HG03196 (cell line): ENCODE measurements around the gene LCN15.
"Not testable (repeated sequence)": the region's sequence is repeated elsewhere in the genome, so short reads cannot be mapped to it uniquely, and the experiment has no call there.

Experiments
- ATAC-seq: cut with Tn5 transposase; IDR thresholded peaks from one replicate; pipeline ENCODE4 v1.9.1; 2021; ENCODE audit not compliant: unreplicated experiment

Gene LCN15

DNA sequence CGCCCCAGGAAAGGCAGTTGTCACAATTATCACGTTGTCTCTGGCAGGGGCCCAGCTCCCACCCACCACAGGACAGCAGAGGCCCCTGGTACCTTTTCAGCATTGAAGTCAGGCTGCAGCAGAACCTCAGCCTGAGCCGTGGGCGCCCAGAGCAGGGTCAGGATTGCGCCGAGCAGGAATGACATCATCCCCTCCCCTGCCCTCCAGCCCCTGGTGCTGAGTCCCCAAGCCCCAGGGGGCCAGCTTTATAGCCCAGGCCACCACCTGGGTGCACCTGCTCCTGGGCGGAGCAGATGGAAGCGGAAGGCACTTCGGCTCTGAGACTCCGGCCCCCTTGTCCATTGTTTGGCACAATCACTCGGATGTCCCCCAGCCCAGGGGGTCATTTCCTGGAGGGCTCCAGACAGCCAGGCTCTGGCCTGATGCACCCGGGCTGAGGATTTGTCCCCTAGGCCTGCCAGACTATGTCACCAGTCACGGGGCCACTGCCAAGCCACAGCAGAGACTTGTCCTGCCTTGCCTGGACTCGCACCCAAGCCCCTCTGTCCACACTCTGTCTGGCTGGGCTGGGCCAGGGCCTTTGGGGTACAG is at the start of gene LCN15:
Gene LCN15, minus strand, starts transcription at position 218 of the 591 bp plus-strand sequence. Its CDS starts 30 bp downstream, at position 188.
- no peak for ATAC-seq

DNA sequence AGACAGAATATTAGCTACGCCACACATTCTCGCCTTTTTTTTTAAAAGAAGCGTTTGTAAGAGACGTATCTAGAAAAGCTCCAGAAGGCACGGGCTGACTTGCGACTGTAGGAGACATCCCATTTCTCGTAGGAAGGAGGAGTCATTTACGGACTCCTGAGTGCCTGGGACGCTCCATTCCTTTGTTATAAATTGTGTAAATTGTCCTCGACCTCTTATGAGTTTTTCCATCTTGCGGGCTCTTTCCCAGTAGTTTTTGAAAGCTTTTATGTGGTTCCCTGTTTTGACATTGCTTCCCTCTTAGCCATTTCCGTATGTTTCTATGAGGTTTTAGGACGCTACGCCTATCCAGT is 44.5 kb upstream of the LCN15 start:
- ATAC-seq, result no peak

DNA sequence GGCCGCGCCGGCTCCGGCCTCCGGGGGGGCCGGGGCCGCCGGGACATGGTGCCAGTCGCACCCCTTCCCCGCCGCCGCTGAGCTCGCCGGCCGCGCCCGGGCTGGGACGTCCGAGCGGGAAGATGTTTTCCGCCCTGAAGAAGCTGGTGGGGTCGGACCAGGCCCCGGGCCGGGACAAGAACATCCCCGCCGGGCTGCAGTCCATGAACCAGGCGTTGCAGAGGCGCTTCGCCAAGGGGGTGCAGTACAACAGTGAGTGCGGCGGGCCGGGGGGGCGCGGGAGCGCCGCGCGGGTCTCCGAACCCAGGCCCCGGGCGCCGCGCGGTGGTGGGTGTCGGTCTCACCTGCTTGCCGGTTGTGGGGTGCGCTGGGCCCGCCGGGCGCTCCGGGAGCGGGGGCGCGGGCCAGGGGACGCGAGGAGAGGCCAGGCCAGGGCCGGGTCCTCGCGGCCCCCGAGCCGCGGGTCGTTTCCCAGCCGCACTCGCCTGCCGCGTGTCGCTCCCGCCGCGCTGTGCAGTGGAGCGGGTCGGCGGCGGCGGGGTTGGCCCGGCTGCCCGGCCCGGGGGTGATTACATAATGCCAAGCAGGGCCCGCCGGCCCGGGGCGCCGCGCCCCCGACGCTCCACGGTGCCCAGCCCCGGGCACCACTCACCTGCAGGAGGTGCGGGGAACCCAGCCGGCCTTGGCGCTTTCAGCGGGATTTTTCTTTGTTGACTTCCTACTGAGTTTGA is 43.9 kb upstream of the LCN15 start:
- peak; percentile 32 for ATAC-seq

- peak; percentile 61 for ATAC-seq
Observed at GRCh38 chr9:136807281-136808074, 43.2 kb upstream of the LCN15 start, which contains the start of gene RABL6. Gene RABL6 (plus strand): TSS chr9:136807948. CDS start chr9:136808197, 249 bp downstream.

DNA sequence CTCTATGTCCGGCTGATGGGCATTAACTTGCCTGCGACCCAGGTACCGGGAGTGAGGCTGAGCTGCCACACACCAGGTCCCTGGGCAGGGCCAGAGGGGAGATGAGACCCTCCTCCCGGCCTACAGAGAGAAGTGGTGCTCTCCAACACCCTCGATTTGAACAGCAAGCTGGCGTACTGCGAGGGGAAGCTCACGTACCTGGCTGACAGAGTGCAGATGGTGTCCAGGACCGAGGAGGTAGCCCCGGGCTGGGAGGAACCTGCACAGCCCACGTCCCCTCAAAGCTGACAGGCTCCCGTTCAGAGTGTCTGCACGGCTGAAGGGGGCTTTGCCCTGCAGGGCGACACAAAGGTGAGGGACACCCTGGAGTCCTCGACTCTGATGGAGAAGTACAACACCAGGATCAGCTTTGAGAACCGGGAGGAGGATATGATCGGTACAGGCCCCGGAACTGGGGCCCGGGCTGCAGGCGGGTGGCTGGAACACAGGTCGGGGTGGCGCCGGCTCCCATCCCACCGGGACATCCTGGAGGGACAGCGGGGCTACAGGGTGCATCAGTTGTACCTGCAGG is 42.4 kb upstream of the LCN15 start:
- no peak for ATAC-seq

DNA sequence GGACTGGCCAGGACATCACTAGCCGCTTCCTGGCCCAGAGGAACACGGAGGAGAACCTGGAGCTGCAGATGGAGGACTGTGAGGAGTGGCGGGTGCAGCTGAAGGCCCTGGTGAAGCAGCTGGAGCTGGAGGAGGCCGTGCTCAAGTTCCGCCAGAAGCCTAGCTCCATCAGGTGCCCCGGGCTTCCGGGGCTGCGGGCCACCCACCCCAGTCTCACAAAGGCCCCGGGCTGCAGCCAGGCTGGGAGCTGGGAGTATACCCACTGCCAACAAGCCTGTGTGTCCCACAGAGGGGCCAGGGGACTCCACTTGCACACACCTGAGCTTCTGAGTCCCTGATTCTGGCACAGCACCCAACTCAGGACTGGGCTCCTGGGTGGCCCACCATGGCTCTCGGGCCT is 41.7 kb upstream of the LCN15 start:
- ATAC-seq, result no peak

- no peak for ATAC-seq
Observed at GRCh38 chr9:136805207-136805740, 41.0 kb upstream of the LCN15 start.

- no peak for ATAC-seq
Observed at GRCh38 chr9:136804509-136805206, 40.3 kb upstream of the LCN15 start.

DNA sequence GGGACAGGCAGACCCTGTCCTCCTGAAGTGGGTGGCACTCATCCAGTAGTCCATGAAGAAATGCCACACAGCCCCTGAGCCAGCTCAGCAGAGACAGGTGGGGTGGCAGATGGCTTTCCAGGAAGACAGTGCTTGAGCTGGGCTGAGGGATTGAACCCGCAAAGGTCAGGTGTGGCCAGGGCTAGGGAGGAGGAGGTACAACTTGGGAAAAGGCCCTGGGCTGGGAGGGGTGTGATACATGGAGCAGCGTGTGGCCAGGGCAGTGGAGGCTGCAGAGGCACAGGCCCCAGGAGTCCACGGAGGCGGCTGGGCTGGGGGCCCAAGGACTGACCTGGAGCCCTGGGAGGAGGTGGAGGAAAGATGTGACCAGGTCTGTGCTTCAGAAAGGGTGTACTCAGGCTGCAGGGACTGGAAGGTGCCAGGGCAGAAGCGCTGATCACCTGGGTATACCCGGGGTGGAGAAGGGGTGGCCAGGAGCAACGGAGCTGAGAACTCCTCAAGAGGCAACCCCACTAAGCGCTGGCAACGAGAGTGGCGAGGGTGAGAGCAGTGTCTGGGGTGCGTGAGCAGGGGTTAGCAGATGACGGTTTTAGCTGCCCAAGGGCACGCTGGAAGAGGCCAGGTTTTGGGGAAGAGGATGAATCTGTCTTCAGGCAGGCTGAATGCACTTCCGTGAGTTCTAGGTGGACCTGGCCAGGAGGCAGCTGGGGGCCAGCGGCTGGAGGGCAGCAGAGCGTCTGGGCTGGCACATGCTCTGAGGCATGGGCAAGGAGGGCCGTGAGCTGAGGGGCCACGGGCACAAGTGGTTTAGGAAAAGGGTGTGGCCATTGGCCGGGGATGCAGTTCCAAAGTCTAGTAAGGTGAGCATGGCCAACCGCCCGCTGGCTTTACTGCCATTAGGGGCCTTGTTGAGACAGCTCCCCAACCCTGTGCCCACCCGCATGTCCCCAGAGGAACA is 39.5 kb upstream of the LCN15 start:
- no peak for ATAC-seq

DNA sequence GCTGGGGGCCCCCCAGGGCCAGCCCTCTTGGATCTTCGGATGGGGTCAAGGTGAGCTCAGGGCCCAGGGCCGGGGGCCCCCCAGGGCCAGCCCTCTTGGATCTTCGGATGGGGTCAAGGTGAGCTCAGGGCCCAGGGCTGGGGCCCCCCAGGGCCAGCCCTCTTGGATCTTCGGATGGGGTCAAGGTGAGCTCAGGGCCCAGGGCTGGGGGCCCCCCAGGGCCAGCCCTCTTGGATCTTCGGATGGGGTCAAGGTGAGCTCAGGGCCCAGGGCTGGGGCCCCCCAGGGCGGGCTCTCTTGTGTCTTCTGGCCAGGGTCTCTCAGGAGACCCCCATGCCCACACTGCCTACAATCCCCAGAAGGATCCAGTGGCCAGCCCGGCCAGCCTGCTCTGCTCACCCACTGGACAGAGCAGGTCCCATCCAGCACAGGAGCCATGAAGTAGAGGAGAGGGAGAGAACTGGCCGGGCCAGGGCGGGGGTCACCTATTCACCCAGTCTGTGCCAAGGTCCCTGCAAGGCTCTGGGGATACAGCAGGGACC is 38.8 kb upstream of the LCN15 start:
- ATAC-seq, result not testable (repeated sequence)

- ATAC-seq, result no peak
Observed at GRCh38 chr9:136802321-136802720, 38.0 kb upstream of the LCN15 start.

GRCh38 chr9:136799854-136800657 is 35.7 kb upstream of the LCN15 start:
- no peak for ATAC-seq

DNA sequence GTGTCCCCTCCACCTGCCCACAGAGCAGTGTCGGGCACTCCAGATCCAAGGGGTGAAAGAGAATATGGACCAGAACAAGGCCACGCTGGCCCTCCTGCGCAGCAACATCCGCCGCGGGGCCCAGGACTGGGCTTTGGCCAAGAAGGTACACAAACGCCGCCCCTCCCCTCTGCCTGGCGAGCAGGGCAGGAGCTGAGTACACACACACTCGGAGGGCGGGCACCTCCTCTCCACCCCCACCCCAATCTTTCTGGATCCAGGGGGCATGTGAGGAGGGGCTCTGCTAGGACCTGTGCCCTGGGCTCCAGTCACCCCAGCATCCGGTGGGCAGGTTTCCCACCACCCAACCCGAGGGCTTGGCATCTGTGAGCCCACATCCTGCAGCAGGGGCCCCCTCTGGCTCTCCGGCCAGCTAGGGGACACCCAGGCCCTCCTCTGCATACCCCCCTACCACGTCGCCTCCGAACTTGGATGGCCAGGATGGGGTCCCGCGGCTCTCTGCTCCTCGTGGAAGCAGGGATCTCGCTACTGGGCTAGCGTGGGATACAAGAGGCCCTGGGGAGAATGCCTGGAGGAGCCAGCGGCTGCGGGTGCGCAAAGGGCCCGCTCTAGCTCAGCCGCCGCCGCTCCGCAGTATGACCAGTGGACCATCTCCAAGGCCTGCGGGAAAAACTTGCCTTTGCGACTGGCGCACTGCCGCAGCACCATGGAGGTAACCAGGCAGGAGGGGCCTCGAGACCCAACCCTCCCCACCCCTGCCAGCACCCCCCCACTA is 34.9 kb upstream of the LCN15 start:
- ATAC-seq, result no peak

- no peak for ATAC-seq
Observed at GRCh38 chr9:136798708-136799078, 34.4 kb upstream of the LCN15 start.

DNA sequence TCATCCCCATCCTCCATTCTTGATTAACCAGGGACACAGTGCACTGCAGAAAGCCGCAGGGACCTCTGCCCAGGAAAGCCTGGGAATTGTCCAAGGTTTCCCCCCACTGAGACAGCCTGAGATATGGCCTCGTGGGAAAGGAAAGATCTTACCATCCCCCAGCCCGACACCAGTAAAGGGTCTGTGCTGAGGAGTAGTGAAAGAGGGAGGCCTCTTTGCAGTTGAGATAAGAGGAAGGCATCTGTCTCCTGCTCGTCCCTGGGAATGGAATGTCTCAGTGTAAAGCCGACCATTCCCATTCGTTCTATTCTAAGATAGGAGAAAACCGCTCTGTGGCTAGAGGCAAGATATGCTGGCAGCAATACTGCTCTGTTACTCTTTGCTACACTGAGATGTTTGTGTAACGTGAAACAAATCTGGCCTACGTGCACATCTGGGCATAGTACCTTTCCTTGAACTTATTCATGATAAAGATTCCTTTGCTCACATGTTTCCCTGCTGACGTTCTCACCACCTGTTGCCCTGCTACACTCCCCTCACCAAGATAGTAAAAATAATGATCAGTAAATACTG is 32.5 kb upstream of the LCN15 start:
- ATAC-seq, result not testable (repeated sequence)

DNA sequence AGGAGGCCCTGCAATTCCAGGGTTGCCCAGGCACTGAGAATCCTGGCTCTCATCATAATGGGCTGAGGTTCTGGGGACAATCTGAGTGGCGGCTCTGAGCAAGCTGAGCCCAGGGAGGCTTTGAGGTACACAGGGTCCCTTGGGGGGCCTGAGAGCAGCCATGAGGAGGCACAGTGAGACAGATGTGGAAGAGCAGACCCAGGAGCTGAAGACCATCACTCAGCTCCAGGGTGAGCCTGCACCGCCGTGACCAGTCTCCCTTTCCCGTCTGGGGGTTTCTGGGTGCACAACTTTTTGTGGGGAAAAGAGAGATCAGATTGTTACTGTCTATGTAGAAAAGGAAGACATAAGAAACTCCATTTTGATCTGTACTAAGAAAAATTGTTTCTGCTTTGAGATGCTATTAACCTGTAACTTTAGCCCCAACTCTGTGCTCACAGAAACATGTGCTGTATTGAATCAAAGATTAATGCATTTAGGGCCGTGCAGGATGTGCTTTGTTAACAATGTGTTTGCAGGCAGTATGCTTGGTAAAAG is 32.0 kb upstream of the LCN15 start, which contains the start of gene CCDC183:
Gene CCDC183, plus strand, starts transcription at position 101 of the 537 bp plus-strand sequence. Its CDS starts 60 bp downstream, at position 161.
- no peak for ATAC-seq

GRCh38 chr9:136795000-136795348 is 30.7 kb upstream of the LCN15 start:
- ATAC-seq, result no peak
